ENCODE results near the gene NRXN2. TPM values are rescaled to one million over a fixed set of nuclear protein-coding genes. Genes with fewer than 3 reads are reported as not detected.

NRXN2 gene
- total RNA-seq, 1 donor from 2014 or later = 50.4 TPM

GRCh38 chr11:64611869-64612646 lies 110.9 kb downstream of the NRXN2 start:
- Mint-ChIP-seq H3K36me3 (ENCODE audit: unreplicated experiment) (no peaks in the 10 kb centered on the region), H3K27me3 (ENCODE audit: unreplicated experiment) (peaks cover 10% of the 10 kb centered on the region), H3K4me1 (ENCODE audit: low read depth, unreplicated experiment) (peaks cover 4% of the 10 kb centered on the region), H3K9me3 (ENCODE audit: unreplicated experiment) (peaks cover 3% of the 10 kb centered on the region), H3K27ac (ENCODE audit: unreplicated experiment) (no peak overlapping the region), H3K4me3 (ENCODE audit: unreplicated experiment) (no peak overlapping the region)
- no peak for TF ChIP-seq CTCF (IDR thresholded peaks at IDR 0.05; ENCODE audit: partially characterized antibody, unreplicated experiment)
- DNase-seq = no peak

- Mint-ChIP-seq H3K36me3 (ENCODE audit: unreplicated experiment) (no peaks in the 10 kb centered on the region), H3K27me3 (ENCODE audit: unreplicated experiment) (peaks cover 10% of the 10 kb centered on the region), H3K4me3 (ENCODE audit: unreplicated experiment) (no peak overlapping the region), H3K9me3 (ENCODE audit: unreplicated experiment) (peaks cover 3% of the 10 kb centered on the region), H3K4me1 (ENCODE audit: low read depth, unreplicated experiment) (peaks cover 4% of the 10 kb centered on the region), H3K27ac (ENCODE audit: unreplicated experiment) (no peak overlapping the region)
- no peak for DNase-seq
- TF ChIP-seq CTCF (IDR thresholded peaks at IDR 0.05; ENCODE audit: partially characterized antibody, unreplicated experiment) = no peak
These were observed 111.8 kb downstream of the NRXN2 start for GRCh38 chr11:64611176-64611575.

GRCh38 chr11:64610596-64610995 lies 112.4 kb downstream of the NRXN2 start:
- Mint-ChIP-seq H3K36me3 (ENCODE audit: unreplicated experiment) (no peaks in the 10 kb centered on the region), H3K4me3 (ENCODE audit: unreplicated experiment) (no peak overlapping the region), H3K9me3 (ENCODE audit: unreplicated experiment) (peaks cover 3% of the 10 kb centered on the region), H3K4me1 (ENCODE audit: low read depth, unreplicated experiment) (peaks cover 4% of the 10 kb centered on the region), H3K27me3 (ENCODE audit: unreplicated experiment) (peaks cover 9% of the 10 kb centered on the region), H3K27ac (ENCODE audit: unreplicated experiment) (no peak overlapping the region)
- no peak for DNase-seq
- no peak for TF ChIP-seq CTCF (IDR thresholded peaks at IDR 0.05; ENCODE audit: partially characterized antibody, unreplicated experiment)

GRCh38 chr11:64609436-64610047 lies 113.5 kb downstream of the NRXN2 start:
- DNase-seq = no peak
- no peak overlapping the region for H3K4me3 Mint-ChIP-seq (ENCODE audit: unreplicated experiment)
- no peak overlapping the region for H3K27ac Mint-ChIP-seq (ENCODE audit: unreplicated experiment)
- H3K27me3 Mint-ChIP-seq (ENCODE audit: unreplicated experiment) = peaks cover 9% of the 10 kb centered on the region
- no peak for TF ChIP-seq CTCF (IDR thresholded peaks at IDR 0.05; ENCODE audit: partially characterized antibody, unreplicated experiment)
- peaks cover 4% of the 10 kb centered on the region for H3K4me1 Mint-ChIP-seq (ENCODE audit: low read depth, unreplicated experiment)
- H3K36me3 Mint-ChIP-seq (ENCODE audit: unreplicated experiment) = no peaks in the 10 kb centered on the region
- peaks cover 3% of the 10 kb centered on the region for H3K9me3 Mint-ChIP-seq (ENCODE audit: unreplicated experiment)

- peaks cover 2% of the 10 kb centered on the region for H3K9me3 Mint-ChIP-seq (ENCODE audit: unreplicated experiment)
- DNase-seq = no peak
- TF ChIP-seq CTCF (IDR thresholded peaks at IDR 0.05; ENCODE audit: partially characterized antibody, unreplicated experiment) = no peak
- peaks cover 4% of the 10 kb centered on the region for H3K4me1 Mint-ChIP-seq (ENCODE audit: low read depth, unreplicated experiment)
- no peak overlapping the region for H3K4me3 Mint-ChIP-seq (ENCODE audit: unreplicated experiment)
- no peak overlapping the region for H3K27ac Mint-ChIP-seq (ENCODE audit: unreplicated experiment)
- H3K27me3 Mint-ChIP-seq (ENCODE audit: unreplicated experiment) = peaks cover 9% of the 10 kb centered on the region
- no peaks in the 10 kb centered on the region for H3K36me3 Mint-ChIP-seq (ENCODE audit: unreplicated experiment)
These were observed 114.4 kb downstream of the NRXN2 start for GRCh38 chr11:64608636-64609035.
